EL (cell line): Measurements from ENCODE around the gene MYADML2.
"Not testable (repeated sequence)": the region's sequence is repeated elsewhere in the genome, so short reads cannot be mapped to it uniquely, and the experiment has no call there.

ENCODE experiments used
- DNase-seq: peaks from one replicate; pipeline ENCODE4 v3.0.0-alpha.2; 2016

MYADML2 gene

DNA sequence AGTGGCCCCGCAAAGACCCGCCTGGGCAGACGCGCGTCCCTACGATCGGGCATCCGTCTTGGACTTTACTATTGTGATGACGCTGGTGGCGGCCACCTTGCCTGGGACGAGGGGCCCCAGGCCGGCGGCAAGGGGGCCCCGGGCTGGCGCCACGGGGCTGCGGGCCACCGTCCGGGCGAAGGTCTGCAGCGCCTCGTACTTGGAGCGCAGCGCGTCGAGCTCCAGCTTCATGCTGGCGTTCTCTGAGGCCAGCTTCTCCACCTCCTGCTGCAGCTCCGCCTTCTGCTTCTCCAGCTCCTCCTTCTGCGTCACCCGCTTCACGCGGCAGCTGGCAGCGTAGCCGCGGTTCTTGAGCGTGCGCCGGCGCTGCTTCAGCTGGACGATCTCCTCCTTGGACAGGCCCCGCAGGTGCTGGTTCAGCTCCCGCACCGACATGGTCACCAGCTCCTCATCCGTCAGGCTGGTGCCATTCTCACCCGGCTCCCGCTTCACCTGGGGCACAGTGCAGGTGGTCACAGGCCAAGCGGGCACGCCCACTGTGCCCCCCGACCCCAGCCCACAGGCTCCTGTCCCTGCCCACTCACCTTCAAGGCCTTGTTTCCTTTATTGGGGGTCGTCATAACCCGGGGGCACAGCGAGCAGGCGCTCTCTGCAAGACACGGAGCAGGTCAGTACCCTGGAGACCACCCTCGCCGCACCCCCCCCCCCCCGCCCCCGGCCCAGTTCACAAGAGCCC, 24.3 kb downstream of the MYADML2 start:
- DNase-seq: no peak

DNA sequence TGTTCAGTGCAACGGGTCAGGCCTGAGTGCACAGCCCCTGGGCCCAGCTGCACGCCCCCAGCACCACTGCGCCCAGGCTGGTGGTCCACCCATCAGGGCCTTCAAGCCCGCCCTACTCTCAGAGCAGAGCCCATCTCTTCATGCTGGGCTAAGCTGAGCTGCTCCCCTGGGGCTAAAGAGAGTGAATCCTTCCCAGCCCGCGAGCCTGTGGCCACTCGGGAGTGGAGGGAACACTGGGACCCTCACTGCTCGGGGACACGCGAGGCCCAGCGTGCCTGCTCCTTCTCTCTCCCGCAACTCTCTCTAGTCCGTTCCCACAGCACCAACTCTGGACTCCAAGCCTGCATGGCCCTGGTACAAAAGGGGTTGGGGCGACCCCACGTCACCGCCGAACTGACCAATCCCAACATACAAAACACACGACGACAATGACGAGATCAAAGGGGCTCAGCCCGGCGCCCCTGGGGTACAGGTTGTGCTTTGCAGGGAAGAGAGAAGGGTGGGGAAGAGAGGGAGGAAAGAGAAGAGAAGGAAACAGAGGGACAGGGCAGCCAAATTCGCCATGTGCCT, 25.0 kb downstream of the MYADML2 start:
- no peak for DNase-seq

DNA sequence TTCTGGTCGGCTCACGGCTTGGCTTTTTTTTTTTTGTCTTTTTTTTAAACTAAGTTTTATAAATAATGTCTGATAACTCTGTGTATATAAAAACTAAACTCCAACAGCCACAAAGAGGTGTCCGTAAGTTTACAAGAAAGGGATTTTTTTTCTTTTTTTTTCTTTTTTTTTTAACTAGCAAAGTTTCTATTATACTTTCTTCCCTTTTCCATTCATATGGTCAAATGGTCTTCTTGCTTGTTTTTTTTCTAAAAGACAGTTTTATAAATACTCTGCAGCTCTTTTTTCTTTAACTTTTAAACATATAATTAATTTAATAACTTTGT, 25.5 kb downstream of the MYADML2 start:
- DNase-seq: no peak

DNA sequence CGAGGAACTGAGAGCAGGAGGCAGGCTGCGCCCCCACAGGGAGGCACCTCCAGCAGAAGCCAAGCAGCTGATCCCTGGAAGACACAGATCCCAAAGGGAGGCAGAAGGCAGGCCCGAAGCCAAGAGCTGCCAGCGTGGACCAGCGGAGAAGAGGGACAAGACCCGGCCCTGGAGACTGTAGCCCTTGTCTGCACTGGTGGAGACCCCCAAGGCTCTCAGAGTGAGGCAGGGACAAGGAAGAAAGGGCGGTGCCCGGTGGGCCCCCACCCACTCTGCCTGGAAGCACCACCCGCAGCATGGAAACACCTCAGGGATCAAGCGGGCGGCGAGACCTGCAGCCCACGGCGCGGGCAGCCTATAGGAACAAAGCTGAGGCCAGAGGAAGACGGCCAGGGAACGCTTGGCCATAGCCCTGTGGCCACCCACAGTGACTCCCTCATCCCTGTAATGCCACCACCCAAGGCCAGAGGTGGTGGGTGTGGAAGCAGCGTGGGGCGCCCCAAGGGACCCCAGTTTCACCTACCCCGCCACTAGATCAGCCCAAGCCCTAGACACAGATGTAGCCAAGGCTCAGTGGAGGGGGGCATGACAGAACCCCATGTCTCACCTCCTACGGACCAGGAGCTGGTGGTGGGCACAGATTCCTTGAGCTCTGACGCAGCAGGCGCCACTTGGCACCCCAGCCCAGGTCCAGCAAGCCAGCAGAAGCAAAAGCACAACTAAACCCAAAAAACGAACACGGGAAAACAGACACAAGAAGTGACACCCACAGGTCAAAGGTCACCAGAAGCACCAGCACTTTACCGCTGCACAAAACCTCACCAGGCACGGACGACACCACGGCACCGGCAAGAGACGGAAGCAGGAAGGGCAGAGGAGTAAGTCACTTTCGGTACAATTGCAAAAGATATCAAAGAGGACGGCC, 26.2 kb downstream of the MYADML2 start:
- no peak for DNase-seq

DNA sequence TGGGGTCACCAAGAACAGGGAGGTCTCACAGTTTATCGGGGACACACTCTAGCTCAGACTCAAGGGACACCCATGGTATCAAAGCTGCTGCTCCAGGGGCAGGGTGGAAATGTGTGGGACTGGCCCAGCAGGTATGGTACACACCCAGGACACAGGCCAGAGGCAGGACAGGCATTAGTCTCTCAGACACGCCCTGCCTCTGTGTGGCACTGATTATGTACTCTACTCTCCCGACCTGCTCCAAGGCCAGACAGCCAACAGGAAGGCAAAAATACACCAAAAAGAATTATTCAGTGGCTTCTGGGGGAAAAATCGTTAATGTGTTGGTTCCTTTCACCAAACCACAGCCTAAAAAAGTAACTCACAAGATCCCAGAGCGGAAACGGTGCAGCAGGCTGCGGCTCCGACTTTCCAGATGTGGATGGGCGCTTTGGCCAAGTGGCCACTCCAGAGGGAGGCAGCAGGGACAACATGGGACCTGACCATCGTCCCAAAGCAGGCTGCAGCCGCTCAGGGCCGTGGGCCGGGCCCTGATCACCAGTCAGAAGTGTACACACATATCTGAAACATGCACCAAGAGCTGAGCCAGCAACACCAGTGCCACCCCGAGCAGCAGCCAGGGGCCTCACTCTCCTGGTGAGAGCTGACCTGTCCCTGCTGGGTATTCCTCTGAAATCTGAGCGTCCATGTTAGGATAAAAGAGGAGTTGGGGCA, 28.0 kb downstream of the MYADML2 start:
- no peak for DNase-seq

DNA sequence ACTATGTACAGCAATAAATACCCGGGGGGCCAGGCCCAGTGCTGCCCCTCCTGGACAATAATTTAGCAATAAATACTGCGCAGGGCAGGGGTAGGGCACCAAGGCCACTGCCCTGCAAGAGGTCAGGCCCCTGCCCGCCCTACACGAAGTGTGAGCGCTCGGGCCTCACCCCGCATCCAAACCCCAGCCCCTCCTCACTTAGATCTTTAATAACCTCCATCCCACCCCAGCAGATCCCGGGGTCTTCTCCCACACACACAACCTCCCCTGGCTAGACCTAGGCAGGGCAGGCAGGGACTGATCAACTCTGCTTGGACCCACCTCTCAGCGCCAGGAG, 28.7 kb downstream of the MYADML2 start:
- not testable (repeated sequence) for DNase-seq

DNA sequence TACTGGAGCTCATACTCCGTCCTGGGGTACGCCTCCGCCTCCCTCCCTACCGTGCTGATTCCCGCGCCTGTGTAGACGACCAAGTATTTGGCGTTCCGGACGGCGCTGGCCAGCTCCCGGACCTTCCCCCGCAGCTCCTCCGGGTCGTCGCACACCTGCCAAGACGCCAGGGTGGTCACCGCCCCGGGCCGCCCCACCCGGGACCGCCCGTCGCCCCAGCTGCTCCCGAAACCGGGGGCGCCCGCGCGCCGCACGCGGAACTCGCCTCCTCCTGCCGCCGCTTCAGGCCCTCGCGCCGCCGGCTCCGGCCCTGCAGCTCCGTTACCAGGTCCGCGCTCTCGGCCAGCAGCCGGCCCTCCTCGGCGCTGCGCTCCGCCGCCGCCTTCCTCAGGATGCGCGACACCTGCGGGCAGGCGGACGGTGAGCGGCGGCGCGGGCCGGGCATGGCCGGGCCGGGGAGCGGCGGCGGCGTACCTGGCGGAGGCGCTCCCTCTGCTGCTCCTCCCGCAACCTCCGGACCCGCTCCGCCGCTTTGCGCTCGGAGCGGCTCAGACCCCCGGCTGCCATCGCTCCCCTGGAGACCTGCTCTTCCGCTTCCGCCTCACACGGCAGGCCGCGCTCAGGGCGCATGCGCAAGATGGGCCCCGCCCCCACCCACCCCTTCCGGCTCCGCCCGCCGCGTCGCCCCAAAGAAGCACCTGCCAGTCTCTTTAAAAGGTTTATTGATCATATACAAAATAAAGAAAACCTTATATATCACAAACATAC, 29.3 kb downstream of the MYADML2 start, which contains the start of gene SIRT7:
TSS of gene SIRT7 (minus strand) at position 612 of the 768 bp plus-strand sequence. CDS start at position 567, 45 bp downstream.
- peak; percentile 74 for DNase-seq

DNA sequence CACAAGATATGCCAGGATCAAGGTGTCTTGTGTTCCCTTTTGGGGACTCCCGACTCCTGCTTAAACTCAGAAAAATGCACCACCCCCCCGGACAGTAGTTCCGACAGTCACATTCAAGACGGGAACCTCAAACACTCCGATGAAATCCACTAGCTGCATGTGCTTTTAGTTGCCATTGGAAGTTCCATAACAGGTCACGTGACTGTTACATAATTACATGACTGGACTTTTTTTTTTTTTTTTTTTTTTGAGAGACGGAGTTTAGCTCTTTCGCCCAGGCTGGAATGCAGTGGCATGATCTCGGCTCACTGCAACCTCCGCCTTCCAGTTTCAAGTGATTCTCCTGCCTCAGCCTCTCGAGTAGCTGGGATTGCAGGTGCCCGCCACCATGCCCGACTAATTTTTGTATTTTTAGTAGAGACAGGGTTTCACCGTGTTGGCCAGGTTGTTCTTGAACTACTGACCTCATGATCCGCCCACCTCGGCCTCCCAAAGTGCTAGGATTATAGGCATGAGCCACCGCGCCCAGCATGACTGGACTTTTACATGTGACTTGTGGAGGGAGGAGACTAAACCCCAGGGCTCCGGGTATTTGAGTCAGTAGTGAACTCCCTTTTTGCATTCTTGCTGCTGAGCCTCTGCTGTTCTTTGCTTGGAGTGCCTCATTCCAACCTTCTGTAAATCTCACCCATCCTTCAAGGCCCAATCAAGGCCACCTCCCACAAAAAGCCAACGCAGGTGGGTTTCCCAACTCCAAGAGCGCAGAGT, 30.6 kb downstream of the MYADML2 start:
- peak; percentile 74 for DNase-seq

DNA sequence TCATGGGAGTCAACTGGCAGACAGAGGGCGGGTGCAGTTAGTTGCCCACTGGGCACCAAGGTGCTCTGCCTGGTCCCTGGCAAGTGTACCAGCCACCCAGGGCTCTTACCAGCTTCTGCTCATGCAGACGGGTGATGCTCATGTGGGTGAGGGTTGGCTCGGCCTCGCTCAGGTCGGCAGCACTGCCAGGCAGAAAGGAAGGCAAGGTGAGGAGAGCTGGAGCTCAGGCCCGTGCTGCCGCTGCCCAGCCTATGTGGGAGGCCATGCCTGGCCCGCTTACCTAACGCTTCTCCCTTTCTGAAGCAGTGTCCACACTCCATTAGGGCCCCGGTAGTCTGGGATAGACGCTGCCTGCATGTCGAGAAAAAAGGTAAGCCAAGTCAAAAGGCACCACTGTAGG, 31.7 kb downstream of the MYADML2 start:
- DNase-seq: no peak

DNA sequence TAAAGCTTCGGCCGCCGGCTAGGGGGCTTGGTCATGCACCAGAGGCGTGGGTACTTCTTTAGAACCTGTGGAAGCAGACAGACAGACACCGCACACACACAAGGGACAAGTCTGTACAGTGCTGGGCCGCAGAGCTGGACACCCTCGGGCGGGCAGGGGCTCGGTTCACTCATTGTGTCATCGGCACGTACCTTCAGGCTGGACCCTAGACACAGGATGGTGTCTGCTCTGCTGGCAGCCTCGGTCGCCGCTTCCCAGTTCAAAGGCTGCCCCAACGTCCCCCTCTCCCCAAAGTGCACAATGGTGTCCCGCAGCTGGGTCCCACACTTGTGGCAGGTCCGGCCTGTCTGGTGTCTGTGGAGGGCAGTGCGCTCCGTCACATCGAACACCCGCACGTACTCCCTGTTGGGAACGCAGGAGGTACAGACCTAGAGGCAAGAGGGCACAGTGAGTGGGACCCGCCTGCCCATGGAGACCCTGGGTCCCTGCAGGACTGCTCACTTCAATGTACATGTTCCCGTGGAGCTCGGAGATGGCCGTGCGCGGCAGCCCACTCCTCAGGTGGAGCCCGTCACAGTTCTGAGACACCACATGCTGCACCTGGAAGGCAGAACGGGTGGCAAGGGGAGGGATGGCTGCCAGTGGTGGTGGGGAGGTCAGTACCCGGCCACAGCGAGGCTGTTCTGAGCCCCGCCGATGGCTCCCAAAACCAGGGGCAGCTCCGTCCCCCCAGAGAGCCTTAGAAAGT, 32.8 kb downstream of the MYADML2 start:
- DNase-seq: no peak

DNA sequence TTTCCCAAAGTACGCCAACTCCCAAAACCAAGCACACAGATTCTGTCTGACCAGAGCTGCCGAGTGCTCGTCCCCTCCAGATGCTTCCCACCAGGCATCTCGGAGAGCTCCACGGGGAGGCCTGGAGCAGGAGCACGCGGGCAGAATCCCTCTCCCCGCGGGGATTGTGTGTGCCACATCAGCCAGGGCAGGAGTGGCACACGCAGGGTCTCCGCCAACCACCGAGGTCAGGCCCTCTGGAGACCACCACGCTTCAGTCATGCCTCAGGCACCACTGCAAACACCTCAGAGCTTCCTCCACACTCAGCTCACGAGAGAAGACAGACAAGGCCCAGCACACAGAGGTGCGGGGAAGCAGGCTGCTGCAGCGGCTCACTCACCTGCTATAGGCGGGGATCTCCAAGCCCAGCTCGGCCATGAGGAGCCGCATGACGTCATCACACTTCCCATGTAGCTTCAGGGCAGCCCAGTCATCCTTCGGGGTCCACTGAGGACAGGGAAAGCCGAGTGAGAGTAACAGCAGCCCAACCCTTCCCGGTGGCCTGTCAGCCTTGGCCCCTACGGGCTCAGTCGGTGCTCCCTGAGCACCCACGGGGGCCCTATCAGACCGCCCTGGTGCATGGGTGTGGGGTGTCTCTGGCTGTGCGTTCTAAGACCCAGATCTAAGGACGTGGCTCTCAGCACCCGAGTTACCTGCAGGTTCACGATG, 33.5 kb downstream of the MYADML2 start:
- DNase-seq: no peak

DNA sequence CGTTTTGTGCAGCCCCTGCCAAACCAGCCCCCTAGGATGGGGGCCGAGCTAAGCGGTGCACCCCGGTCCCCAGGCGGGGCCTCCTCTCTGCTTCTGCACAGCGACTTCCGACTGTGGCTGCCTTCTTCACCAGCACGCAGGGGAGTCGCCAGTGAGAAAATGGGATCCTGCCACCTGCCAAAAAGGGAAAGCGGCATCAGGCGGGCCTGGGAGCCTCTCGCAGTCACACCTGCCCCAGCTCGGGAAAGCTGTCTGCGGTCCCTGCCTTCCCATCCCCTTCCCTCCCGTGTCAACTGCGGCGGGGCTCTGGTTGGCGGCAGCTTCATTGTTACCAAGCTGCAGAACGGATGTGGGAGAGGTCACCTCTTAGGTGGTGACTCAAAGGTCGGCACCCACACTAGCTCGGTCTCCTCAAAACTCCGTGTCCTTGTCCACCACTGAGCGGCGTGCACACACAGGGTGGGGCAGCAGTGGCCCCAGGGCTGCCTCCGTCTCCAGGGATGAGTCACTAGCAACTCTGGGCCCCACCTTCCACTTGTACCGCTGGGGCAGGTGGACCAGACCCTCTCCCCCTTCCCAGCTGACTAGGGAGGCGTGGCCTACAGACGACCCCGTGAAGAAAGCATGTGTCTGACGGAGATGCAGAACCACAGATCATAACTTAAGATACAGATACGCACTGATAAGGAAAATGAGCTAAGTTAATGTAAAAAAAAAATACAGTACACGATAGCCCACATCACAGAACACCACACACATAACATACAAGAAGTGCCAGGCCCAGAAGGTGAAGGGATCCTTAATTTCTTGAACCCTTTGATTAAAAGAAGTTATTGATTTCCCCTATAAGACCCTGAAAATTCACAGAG, 34.4 kb downstream of the MYADML2 start:
- DNase-seq: no peak

DNA sequence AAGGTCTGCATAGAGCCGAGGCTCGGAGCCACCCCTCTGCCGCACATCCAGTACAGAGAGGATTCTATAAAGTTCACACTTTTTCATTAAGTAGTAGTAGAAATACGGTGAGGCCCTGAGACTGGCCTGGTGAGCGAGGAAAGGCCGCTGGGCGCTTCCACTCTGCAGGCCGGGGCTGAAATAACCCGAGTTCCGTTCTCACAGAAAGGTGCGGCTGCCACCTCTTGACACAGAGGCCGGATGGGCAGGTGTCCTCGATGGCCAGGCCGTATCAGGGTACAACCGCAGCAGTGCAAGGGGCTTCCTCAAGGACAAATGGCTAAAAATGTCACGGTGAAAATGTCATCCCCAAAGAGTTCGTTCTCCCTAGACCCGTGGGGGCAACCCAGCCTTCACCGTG, 35.1 kb downstream of the MYADML2 start:
- DNase-seq: no peak

DNA sequence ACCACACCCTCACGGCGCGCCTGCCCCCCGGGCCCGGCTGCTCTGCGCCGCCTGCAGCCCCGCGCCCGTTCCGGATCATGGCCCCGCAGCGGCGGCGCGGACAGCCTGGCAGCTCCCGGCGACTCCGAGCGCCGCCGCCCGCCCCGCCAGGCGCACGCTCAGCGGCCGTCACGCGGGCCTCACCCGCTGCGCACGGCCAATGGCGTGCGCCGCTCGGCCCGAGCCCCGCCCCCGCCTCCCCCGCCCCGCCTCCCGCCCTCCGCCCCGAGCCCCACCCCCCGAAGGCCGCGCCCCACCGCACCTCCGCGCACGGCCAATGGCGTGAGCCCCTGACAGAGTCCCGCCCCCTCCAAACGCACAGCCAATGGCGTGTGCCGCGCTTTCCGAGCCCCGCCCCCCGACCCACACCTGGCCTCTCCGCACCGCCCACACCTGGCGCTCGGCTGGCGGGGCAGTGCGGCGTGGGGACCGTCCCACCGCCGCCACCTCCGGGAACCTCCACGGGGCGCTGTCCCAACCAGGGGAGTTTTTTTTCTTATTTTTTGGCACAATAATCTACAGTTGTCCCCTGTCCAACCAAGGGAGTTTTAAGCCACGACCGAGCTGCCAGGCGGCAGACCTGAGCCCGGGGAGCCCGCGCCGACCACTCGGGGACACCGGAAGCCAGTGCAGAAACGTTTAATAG, 35.6 kb downstream of the MYADML2 start, which contains the start of gene PCYT2:
TSS of gene PCYT2 (minus strand) at position 123 of the 685 bp plus-strand sequence. CDS start at position 79, 44 bp downstream.
- peak; percentile 82 for DNase-seq

DNA sequence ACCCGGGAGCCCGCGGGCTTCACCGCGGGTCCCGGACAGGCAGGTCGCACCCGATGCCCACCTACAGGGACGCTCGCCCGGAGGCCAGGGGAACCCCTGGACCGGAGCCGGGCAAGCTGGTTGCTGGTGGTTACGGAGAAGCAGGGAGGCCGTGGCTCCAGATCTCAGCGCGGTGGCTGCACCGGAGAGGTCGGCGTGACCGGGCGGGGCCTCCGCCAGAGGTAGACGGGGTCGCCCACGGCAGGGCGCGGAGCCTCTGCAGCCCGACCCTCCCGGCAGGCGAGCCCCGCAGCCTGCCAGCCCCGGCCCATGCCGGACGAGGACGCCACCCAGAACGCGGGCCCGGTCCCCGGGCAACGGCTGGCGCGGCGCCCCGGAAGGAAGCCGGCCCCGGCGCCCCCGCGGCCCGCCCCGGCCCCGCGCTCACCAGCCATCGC, 36.2 kb downstream of the MYADML2 start:
- no peak for DNase-seq

DNA sequence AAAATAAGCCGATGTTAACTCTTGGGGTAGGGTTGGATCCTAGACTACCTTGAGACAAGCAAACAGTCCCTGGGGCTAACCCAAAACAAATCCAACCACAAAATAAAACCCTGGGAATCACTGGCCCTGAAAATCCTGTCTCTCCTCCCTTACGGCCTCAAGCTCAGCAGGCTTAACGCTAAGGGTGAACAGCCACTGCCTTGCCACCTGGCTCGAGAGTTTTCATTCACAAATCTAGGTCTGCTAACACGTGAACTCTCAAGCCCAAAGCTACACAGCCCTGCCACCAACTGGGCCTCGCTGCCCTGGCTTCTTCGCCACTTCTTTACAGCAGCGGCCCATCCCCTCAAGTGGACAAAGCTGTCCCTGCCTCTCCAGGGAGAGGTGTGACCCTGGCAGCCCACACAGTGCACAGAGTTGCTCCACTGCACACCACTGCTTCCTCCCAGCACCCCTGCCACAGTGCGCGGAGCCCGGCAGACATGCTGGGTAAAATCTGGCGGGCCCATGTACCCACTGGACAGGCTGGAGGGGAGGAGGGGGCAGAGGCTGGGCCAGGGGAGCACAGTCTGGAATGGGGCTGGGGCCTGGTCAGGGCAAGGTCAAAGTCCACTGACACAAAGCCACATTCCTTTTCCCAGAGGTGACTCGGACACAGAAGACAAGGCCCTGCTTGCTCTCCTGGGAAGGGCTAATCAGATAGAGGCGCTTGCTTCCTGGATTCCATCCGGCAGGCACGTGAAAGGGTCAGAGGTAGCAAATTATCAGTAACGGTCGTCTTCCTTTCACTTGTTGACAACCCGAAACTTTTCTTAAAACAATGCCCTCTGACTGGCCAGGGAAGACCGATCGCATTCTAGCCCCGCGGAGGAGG, 36.8 kb downstream of the MYADML2 start:
- DNase-seq: peak; percentile 24

DNA sequence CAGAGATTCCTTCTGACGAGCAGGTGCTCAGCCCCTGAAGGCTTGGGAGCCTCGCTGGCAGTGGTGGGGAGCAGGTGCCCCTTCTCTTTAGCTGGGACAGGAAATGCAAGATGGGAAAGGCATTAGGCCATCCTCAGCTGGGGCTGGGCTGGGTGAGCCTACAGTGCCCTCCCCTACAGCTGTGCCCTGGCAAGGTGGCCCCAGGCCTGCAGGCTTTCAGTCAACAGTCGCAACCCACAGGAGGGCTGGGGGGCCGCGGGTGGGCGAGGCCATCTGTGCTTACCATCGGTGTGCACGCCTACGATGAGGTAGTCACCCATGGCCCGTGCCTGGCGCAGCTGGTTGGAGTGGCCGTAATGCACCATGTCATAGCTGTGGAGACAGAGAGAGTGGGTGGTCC, 37.8 kb downstream of the MYADML2 start:
- DNase-seq: no peak
